Measurements from ENCODE around the gene AGMAT.

Gene AGMAT

GRCh38 chr1:15584489-15585363 is at the start of gene AGMAT:
TSS of gene AGMAT (minus strand) at chr1:15585051. CDS start at chr1:15584967, 84 bp downstream.
- no peaks in the 10 kb centered on the region for H3K9me3 Mint-ChIP-seq
- H3K4me1 Mint-ChIP-seq: peaks cover 37% of the 10 kb centered on the region
- H3K27ac Mint-ChIP-seq: peak within 1 kb of the TSS; percentile 97
- H3K36me3 Mint-ChIP-seq: peaks cover 13% of the 10 kb centered on the region
- no peaks in the 10 kb centered on the region for H3K27me3 Mint-ChIP-seq
- peak within 1 kb of the TSS; percentile 92 for H3K4me3 Mint-ChIP-seq

GRCh38 chr1:15633756-15634420 is 49.0 kb upstream of the AGMAT start:
- no peaks in the 10 kb centered on the region for H3K27me3 Mint-ChIP-seq
- no peak overlapping the region for H3K27ac Mint-ChIP-seq
- no peaks in the 10 kb centered on the region for H3K9me3 Mint-ChIP-seq
- peaks cover 3% of the 10 kb centered on the region for H3K4me1 Mint-ChIP-seq
- peaks cover 12% of the 10 kb centered on the region for H3K36me3 Mint-ChIP-seq
- H3K4me3 Mint-ChIP-seq: no peak overlapping the region

- no peaks in the 10 kb centered on the region for H3K27me3 Mint-ChIP-seq
- H3K36me3 Mint-ChIP-seq: peaks cover 7% of the 10 kb centered on the region
- H3K4me3 Mint-ChIP-seq: no peak overlapping the region
- no peak overlapping the region for H3K27ac Mint-ChIP-seq
- no peaks in the 10 kb centered on the region for H3K9me3 Mint-ChIP-seq
- peaks cover 32% of the 10 kb centered on the region for H3K4me1 Mint-ChIP-seq
These were observed 43.2 kb upstream of the AGMAT start for GRCh38 chr1:15628003-15628402.

- Mint-ChIP-seq H3K9me3 (no peaks in the 10 kb centered on the region), H3K4me3 (no peak overlapping the region), H3K4me1 (peaks cover 38% of the 10 kb centered on the region), H3K27ac (no peak overlapping the region), H3K36me3 (peaks cover 10% of the 10 kb centered on the region), H3K27me3 (no peaks in the 10 kb centered on the region)
These were observed 42.6 kb upstream of the AGMAT start for GRCh38 chr1:15627343-15627988.

GRCh38 chr1:15626269-15626950 is 41.6 kb upstream of the AGMAT start:
- Mint-ChIP-seq H3K4me1 (peaks cover 48% of the 10 kb centered on the region), H3K36me3 (peaks cover 10% of the 10 kb centered on the region), H3K27me3 (no peaks in the 10 kb centered on the region), H3K9me3 (no peaks in the 10 kb centered on the region), H3K4me3 (no peak overlapping the region), H3K27ac (peak overlapping the region; percentile 1)

- Mint-ChIP-seq H3K27ac (no peak overlapping the region), H3K27me3 (no peaks in the 10 kb centered on the region), H3K4me3 (no peak overlapping the region), H3K9me3 (no peaks in the 10 kb centered on the region), H3K4me1 (peaks cover 59% of the 10 kb centered on the region), H3K36me3 (peaks cover 9% of the 10 kb centered on the region)
These were observed 40.4 kb upstream of the AGMAT start for GRCh38 chr1:15625056-15625917.

- Mint-ChIP-seq H3K4me1 (peaks cover 69% of the 10 kb centered on the region), H3K27me3 (no peaks in the 10 kb centered on the region), H3K9me3 (no peaks in the 10 kb centered on the region), H3K4me3 (no peak overlapping the region), H3K36me3 (peaks cover 10% of the 10 kb centered on the region), H3K27ac (peak overlapping the region; percentile 1)
These were observed 39.4 kb upstream of the AGMAT start for GRCh38 chr1:15624133-15624714.

- no peaks in the 10 kb centered on the region for H3K9me3 Mint-ChIP-seq
- no peak overlapping the region for H3K27ac Mint-ChIP-seq
- H3K4me1 Mint-ChIP-seq: peaks cover 74% of the 10 kb centered on the region
- peaks cover 14% of the 10 kb centered on the region for H3K36me3 Mint-ChIP-seq
- H3K4me3 Mint-ChIP-seq: no peak overlapping the region
- H3K27me3 Mint-ChIP-seq: no peaks in the 10 kb centered on the region
These were observed 38.6 kb upstream of the AGMAT start for GRCh38 chr1:15623435-15623834.

- Mint-ChIP-seq H3K36me3 (peaks cover 15% of the 10 kb centered on the region), H3K9me3 (no peaks in the 10 kb centered on the region), H3K27ac (peak overlapping the region; percentile 59), H3K4me1 (peaks cover 73% of the 10 kb centered on the region), H3K27me3 (no peaks in the 10 kb centered on the region), H3K4me3 (peak overlapping the region; percentile 3)
These were observed 38.0 kb upstream of the AGMAT start for GRCh38 chr1:15622712-15623373.

- Mint-ChIP-seq H3K9me3 (no peaks in the 10 kb centered on the region), H3K27me3 (no peaks in the 10 kb centered on the region), H3K27ac (no peak overlapping the region), H3K36me3 (peaks cover 15% of the 10 kb centered on the region), H3K4me1 (peaks cover 64% of the 10 kb centered on the region), H3K4me3 (peak overlapping the region; percentile 15)
These were observed 37.1 kb upstream of the AGMAT start for GRCh38 chr1:15621975-15622374.

- no peaks in the 10 kb centered on the region for H3K9me3 Mint-ChIP-seq
- H3K27ac Mint-ChIP-seq: no peak overlapping the region
- no peaks in the 10 kb centered on the region for H3K27me3 Mint-ChIP-seq
- peaks cover 13% of the 10 kb centered on the region for H3K36me3 Mint-ChIP-seq
- H3K4me3 Mint-ChIP-seq: peak overlapping the region; percentile 76
- H3K4me1 Mint-ChIP-seq: peaks cover 67% of the 10 kb centered on the region
These were observed 36.2 kb upstream of the AGMAT start for GRCh38 chr1:15620902-15621682.

- H3K4me1 Mint-ChIP-seq: peaks cover 62% of the 10 kb centered on the region
- no peak overlapping the region for H3K27ac Mint-ChIP-seq
- H3K27me3 Mint-ChIP-seq: no peaks in the 10 kb centered on the region
- H3K4me3 Mint-ChIP-seq: peak overlapping the region; percentile 76
- no peaks in the 10 kb centered on the region for H3K9me3 Mint-ChIP-seq
- peaks cover 13% of the 10 kb centered on the region for H3K36me3 Mint-ChIP-seq
These were observed 35.3 kb upstream of the AGMAT start for GRCh38 chr1:15620155-15620545.
